ENCODE data around the gene AP1G2. TPM values are rescaled to one million over a fixed set of nuclear protein-coding genes. Genes with fewer than 3 reads are reported as not detected.
"Not testable (repeated sequence)": the region's sequence is repeated elsewhere in the genome, so short reads cannot be mapped to it uniquely, and the experiment has no call there.

The AP1G2 gene
- total and polyA plus RNA-seq, 12 donors = 6.6 to 58.5 (median 10.8) TPM

DNA sequence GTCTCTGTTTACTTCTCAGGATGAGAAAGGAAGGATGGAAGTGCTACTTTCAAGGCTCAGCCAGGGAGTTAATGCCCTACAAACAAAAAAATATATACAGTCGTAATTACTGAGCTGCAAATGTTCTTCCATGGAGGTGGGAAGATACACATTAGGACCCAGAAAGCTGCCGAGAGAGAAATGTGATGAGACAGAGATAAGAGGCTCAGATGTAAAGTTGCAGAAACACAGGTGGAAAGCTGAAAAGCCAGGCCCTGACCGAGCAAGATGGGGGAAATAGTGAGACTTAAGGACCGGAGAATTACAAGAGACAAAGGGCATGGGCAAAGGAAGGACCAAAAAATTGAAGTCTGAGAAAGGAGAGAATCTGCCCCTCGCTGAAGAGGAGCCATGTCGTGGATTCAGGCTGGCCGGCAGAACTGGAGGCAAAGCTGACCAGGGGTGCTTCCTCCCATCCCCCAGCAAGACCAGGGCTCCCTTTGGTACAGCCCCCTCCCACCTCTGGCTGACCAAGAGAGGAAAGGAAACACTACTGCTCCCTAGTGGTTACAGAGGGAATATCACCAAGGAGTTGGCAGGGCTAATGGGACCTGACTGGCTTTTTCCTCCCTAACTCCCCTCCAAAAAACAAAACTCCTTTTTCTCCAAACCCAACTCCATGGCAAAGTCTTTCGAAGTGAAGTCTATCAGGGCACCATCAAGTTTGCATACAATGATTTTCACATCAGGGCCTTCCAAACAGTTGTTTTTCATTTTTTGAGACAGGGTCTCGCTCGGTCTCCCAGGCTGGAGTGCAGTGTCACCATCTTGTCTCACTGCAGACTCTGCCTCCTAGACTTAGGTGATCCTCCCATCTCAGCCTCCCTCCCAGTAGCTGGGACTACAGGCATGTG lies 28.1 kb downstream of the AP1G2 start:
- TF ChIP-seq, protein P1, sequence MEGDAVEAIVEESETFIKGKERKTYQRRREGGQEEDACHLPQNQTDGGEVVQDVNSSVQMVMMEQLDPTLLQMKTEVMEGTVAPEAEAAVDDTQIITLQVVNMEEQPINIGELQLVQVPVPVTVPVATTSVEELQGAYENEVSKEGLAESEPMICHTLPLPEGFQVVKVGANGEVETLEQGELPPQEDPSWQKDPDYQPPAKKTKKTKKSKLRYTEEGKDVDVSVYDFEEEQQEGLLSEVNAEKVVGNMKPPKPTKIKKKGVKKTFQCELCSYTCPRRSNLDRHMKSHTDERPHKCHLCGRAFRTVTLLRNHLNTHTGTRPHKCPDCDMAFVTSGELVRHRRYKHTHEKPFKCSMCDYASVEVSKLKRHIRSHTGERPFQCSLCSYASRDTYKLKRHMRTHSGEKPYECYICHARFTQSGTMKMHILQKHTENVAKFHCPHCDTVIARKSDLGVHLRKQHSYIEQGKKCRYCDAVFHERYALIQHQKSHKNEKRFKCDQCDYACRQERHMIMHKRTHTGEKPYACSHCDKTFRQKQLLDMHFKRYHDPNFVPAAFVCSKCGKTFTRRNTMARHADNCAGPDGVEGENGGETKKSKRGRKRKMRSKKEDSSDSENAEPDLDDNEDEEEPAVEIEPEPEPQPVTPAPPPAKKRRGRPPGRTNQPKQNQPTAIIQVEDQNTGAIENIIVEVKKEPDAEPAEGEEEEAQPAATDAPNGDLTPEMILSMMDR (IDR thresholded peaks at IDR 0.05) = peak; percentile 43 to 80 (median 71)
- peak in 7 of 8 donors; percentile 31 to 75 (median 57) for ATAC-seq
- intact Hi-C loops (cut with DNase I) = loop anchor here in 3 of 10 donors (5.0 to 10.0 kb wide), 2 partner anchors 55 to 62 kb away; no protein-coding TSS in a partner anchor

DNA sequence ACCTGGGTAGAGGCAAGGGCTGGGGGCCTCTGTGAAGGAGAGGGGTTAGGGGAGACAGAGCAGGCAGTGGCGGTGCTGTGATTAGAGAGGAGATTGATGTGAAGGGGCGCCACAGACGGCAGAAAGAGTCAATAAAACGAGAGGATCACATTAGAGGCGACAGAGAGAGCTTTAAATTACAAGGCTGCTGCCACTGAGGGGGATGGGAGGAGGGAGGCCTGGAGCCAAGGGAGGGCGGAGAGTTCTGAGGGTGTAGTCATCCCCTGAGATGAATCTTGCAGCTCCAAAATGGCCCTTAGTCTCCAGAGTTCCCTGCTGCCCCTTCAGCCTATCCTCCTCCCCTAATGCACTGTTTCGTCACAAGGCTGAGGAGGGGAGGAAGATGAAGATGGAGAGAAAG lies 28.8 kb downstream of the AP1G2 start:
- peak; percentile 36 to 54 for DNase-seq

More for the DNA sequence above, 28.1 kb downstream of the AP1G2 start:
- H3K27ac ChIP-seq = no peak overlapping the region
- WGBS, 2 donors = 35 to 37% methylated on average over 10 of the region's 10 CpGs
- DNase-seq = no peak
- no peak overlapping the region for H3K4me3 ChIP-seq
- no peaks in the 10 kb centered on the region for H3K36me3 ChIP-seq
- H3K4me1 ChIP-seq = peaks cover 0 to 11% (median under 1%) of the 10 kb centered on the region in 9 donors
- H3K27me3 ChIP-seq = no peaks in the 10 kb centered on the region
- no peaks in the 10 kb centered on the region for H3K9me3 ChIP-seq

DNA sequence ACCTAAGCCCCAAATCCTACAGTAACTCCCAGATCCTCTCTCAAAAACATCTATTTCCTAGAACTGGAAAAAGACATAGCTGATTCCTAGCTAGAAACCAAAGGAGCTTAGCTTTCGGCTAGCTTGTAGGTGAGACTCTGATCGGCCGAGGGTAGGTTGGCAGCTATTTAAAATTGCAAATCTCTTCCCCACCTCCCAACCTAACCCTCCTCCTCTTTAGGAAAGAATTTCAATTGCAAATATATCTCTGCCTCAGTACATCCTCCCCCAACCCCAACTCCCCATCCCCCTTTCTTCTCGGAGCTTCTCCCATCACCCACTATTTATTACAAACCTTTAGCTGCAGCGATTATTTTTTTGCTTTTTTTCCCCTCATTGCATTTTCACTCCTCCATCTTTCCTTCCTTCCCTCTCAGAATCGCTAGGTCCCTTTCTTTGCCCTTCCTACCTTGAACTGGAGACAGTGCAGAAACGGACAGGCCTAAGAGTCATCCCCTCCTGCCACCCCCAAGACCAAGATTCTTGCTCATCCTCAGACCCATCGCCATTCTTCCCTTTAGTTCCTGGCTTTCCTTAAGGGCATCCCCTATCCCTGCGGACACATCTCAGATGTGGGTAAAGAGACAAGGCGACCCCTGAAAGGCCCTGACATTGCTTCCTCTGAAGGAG lies 29.4 kb downstream of the AP1G2 start:
- Histone ChIP-seq H3K4me1 (peaks cover 0 to 9% (median 0%) of the 10 kb centered on the region in 9 donors), H3K9me3 (no peaks in the 10 kb centered on the region), H3K27ac (no peak overlapping the region), H3K4me3 (no peak overlapping the region), H3K27me3 (no peaks in the 10 kb centered on the region), H3K36me3 (no peaks in the 10 kb centered on the region)
- no peak for DNase-seq
- TF ChIP-seq, protein P1 (IDR thresholded peaks at IDR 0.05) = no peak
- intact Hi-C loops (cut with DNase I) = loop anchor here in 2 of 10 donors (10.0 kb wide), 1 partner anchor 53 kb away; no protein-coding TSS in a partner anchor
- no peak for ATAC-seq
- WGBS, 2 donors = 61 to 65% methylated on average over 10 of the region's 10 CpGs

More for the DNA sequence above, 28.8 kb downstream of the AP1G2 start:
- no peak overlapping the region for H3K4me3 ChIP-seq
- H3K9me3 ChIP-seq = no peaks in the 10 kb centered on the region
- H3K36me3 ChIP-seq = no peaks in the 10 kb centered on the region
- H3K27me3 ChIP-seq = no peaks in the 10 kb centered on the region
- TF ChIP-seq, protein P1 (IDR thresholded peaks at IDR 0.05) = no peak
- intact Hi-C loops (cut with DNase I) = loop anchor here in 2 of 10 donors (10.0 kb wide), 1 partner anchor 54 kb away; no protein-coding TSS in a partner anchor
- ATAC-seq = peak in 5 of 8 donors; percentile 25 to 79 (median 60)
- 38 to 47% methylated on average over 7 of the region's 7 CpGs for WGBS, 2 donors
- H3K27ac ChIP-seq = no peak overlapping the region
- peaks cover 0 to 9% (median 0%) of the 10 kb centered on the region in 9 donors for H3K4me1 ChIP-seq

DNA sequence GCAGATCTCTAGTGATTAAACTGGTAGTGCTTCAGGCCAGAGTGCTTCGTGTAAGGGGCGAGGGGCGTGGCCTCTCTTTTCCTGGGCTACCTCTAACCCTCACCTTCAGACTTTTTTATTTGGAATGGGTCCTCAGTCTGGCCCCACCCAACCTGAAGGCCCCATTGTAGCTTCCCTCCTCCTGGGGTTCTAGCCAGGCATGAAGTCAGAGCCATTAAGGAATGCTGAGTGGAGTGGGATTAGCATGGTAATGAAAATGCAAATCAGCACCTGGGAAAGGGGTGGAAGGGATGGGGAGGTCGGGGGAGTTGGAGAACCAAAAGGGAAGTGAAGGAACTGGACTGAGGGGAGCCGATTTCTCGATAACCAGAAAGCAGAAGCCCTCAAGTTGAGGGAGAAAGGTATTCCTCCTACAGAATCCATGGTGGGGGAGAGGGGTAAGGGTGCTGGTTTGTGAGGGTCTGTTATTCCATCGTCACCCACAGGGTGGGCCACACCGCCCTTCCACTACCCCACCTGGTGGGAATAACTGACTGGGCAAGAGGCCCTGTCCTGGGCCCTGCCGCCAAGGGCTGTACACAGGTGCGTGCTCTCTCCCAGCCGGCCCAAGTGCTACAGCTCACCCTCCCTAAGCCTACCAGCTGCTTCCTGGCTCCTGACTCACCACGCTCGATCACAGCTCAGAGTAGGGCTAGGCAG lies 30.1 kb downstream of the AP1G2 start:
- DNase-seq (no peak), ATAC-seq (no peak)
- Histone ChIP-seq H3K27me3 (no peaks in the 10 kb centered on the region), H3K4me1 (peaks cover 0 to 9% (median 0%) of the 10 kb centered on the region in 9 donors), H3K27ac (no peak overlapping the region), H3K4me3 (no peak overlapping the region), H3K9me3 (no peaks in the 10 kb centered on the region), H3K36me3 (no peaks in the 10 kb centered on the region)
- intact Hi-C loops (cut with DNase I) = loop anchor here in 2 of 10 donors (10.0 kb wide), 1 partner anchor 53 kb away; no protein-coding TSS in a partner anchor
- TF ChIP-seq, protein P1 (IDR thresholded peaks at IDR 0.05) = no peak
- 52 to 57% methylated on average over 13 of the region's 13 CpGs for WGBS, 2 donors

DNA sequence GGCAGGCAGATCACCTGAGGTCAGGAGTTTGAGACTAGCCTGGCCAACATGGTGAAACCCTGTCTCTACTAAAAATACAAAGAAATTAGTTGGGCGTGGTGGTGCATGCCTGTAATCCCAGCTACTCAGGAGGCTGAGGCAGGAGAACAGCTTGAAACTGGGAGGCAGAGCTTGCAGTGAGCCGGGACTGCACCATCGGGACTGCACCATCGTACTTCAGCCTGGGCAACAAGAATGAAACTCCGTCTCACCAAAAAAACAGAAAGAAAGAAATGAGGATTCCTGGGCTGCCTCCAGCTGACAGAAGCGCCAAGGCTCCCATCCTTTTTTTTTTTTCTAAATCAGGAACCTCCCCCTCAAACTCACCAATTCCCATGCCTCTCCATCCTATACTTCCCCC lies 30.7 kb downstream of the AP1G2 start:
- WGBS, 2 donors = 80 to 83% methylated on average over 6 of the region's 6 CpGs
- not testable (repeated sequence) for H3K4me1 ChIP-seq, H3K9me3 ChIP-seq, H3K36me3 ChIP-seq, H3K27ac ChIP-seq, DNase-seq, ATAC-seq, H3K4me3 ChIP-seq, H3K27me3 ChIP-seq
- intact Hi-C loops (cut with DNase I) = loop anchor here in 2 of 10 donors (10.0 kb wide), 1 partner anchor 52 kb away; no protein-coding TSS in a partner anchor

Data from heart right ventricle (tissue), 16 donors.